Neutrophil (primary cell): ENCODE results near the gene TTLL5.

Source experiments
- H3K27ac ChIP-seq: fragments of 200-600 bp; sonication (generic); 2 replicates; pipeline ENCODE4 v1.5.1; 2016; ENCODE audit warnings: mild to moderate bottlenecking, moderate library complexity
- H3K27me3 ChIP-seq: fragments of 200-600 bp; sonication (generic); 2 replicates; pipeline ENCODE4 v1.6.0; 2016; ENCODE audit warnings: mild to moderate bottlenecking
- H3K36me3 ChIP-seq: fragments of 200-600 bp; sonication (generic); 2 replicates; pipeline ENCODE4 v1.5.1; 2017
- H3K4me1 ChIP-seq, 2 experiments: fragments of 200-600 bp in 1 of 2; sonication (generic) in 1 of 2; 1 replicate in 1 of 2; 2 replicates in 1 of 2; pipeline versions ENCODE4 v1.5.1 to v1.6.1; 2013 to 2016; ENCODE audit warnings: low read depth in 1 of 2, low read length in 1 of 2, mild to moderate bottlenecking in 1 of 2, moderate library complexity in 1 of 2; ENCODE audit not compliant: control insufficient read depth in 1 of 2, insufficient read depth in 1 of 2
- H3K4me3 ChIP-seq, 2 experiments: fragments of 200-600 bp in 1 of 2; sonication (generic) in 1 of 2; 1 replicate in 1 of 2; 2 replicates in 1 of 2; pipeline ENCODE4 v1.5.1; 2013 to 2016; ENCODE audit warnings: low read depth in 1 of 2, low read length in 1 of 2, mild to moderate bottlenecking in 1 of 2, moderate library complexity in 1 of 2
- H3K9me3 ChIP-seq: fragments of 200-600 bp; sonication (generic); 2 replicates; pipeline ENCODE4 v1.5.1; 2016
- TF ChIP-seq, protein P1 (sequence below): fragments of 200-600 bp; sonication (generic); IDR thresholded peaks from 2 replicates; pipeline ENCODE4 v1.5.1; 2016; ENCODE audit warnings: antibody characterized with exemption

Gene TTLL5

DNA sequence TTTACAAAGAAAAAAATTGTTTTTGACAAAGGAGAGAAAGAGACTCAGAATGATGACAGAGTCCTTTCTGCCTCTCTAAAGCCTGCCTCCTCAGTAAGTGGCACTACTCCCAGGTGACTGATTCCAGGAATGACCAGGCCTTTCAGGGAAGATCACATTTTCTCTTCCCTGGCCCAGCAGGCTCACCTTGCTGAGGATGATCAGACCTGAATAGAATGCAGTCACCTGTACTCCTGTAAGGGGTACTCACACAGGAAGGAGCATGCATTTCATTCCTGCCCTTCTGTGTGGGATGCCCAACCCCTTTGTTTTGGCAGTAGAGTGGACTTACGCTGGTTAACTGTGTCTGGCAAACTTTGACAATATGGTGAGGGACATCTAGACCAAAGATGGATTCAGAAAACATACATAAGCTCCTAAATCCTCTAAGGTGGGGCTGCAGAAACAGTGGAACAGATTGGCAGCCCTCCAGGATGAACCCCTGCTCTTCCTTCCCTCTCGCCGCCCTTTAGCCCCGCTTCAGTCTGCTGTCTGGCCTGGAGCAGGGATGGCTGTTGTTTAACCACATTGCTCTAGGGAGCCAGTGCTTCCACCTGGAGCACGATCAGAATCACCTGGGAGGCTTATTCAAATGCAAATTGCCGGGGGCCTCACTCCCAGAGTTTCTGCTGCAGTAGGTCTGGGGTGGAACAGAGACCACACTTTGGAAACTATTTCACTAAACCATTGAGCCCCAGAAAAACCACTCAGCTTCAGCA is 30.2 kb upstream of the TTLL5 start:
- no peaks in the 10 kb centered on the region for H3K9me3 ChIP-seq
- H3K27ac ChIP-seq, result no peak overlapping the region
- no peak overlapping the region for H3K4me3 ChIP-seq
- H3K4me1 ChIP-seq, result no peaks in the 10 kb centered on the region
- H3K27me3 ChIP-seq, result no peaks in the 10 kb centered on the region
- H3K36me3 ChIP-seq, result no peaks in the 10 kb centered on the region
- TF ChIP-seq, protein P1, sequence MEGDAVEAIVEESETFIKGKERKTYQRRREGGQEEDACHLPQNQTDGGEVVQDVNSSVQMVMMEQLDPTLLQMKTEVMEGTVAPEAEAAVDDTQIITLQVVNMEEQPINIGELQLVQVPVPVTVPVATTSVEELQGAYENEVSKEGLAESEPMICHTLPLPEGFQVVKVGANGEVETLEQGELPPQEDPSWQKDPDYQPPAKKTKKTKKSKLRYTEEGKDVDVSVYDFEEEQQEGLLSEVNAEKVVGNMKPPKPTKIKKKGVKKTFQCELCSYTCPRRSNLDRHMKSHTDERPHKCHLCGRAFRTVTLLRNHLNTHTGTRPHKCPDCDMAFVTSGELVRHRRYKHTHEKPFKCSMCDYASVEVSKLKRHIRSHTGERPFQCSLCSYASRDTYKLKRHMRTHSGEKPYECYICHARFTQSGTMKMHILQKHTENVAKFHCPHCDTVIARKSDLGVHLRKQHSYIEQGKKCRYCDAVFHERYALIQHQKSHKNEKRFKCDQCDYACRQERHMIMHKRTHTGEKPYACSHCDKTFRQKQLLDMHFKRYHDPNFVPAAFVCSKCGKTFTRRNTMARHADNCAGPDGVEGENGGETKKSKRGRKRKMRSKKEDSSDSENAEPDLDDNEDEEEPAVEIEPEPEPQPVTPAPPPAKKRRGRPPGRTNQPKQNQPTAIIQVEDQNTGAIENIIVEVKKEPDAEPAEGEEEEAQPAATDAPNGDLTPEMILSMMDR, result no peak

DNA sequence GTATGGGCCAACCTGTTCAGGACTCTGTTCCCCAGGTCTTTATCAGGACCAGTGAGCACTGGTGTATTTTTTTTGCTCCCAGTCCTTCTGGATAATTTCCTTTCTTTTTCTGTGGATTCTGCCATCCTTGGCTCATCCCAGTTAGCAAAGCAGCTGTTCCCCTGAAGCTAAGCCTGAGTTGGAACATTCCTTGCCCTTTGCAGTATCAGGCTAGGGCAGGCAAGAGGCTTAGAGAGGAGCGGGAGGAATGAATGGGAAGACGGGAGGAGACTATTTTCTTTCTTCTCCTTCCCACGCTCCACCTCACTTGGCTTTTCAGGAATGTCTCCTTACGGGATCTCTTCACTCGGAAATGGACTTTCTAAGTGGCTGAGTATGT is 29.6 kb upstream of the TTLL5 start:
- Histone ChIP-seq H3K27ac (no peak overlapping the region), H3K36me3 (no peaks in the 10 kb centered on the region), H3K4me1 (no peaks in the 10 kb centered on the region), H3K27me3 (no peaks in the 10 kb centered on the region), H3K4me3 (no peak overlapping the region), H3K9me3 (no peaks in the 10 kb centered on the region)
- TF ChIP-seq, protein P1, result no peak

DNA sequence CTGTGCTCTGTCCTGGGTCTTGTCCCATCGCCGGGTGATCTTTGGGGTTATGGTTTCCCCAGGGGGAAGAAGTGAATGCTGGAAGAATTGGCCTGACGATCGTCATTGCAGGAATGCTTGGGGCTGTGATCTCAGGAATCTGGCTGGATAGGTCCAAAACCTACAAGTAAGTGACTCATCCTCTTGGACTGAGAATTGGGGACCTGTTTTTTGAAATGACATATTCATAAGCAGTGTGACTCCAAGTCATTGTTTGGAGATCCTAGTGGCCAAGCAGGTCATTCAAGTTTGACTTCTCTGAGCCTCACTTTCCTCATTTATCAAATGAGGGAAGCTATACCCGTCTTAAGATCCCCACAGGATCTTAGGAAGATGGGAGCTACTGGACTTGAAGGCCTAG is 26.2 kb upstream of the TTLL5 start:
- H3K9me3 ChIP-seq, result no peaks in the 10 kb centered on the region
- H3K4me1 ChIP-seq, result no peaks in the 10 kb centered on the region
- no peaks in the 10 kb centered on the region for H3K36me3 ChIP-seq
- no peaks in the 10 kb centered on the region for H3K27me3 ChIP-seq
- TF ChIP-seq, protein P1, result no peak
- no peak overlapping the region for H3K4me3 ChIP-seq
- no peak overlapping the region for H3K27ac ChIP-seq

DNA sequence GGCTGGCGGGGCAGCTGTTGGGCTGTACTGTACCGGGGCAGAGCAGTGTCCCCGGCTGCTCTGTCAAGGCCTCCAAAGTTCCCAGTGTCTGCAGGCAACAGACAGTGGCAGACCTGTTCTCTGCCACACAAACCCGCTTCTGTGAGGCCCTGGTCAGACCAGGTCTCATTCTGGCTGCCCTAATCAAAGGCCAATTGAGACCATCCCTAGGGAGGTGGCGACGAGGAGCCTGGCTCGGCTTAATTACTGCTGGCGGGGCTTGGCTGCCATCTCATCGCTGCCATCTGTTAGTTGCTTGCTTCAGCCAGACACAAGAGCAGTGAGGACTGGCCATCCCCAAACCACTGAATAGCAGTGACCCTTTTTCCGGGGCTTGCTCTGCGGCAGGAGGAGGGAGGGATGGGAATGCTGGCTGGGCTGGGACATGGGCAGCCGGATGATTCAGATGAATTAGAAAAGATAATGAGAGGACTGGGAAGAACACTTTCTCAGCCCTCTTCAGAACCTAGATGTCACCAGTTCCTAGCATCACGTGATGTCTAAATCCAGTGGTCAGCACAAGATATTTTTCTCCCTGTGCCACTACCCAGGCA is 24.9 kb upstream of the TTLL5 start:
- no peak overlapping the region for H3K4me3 ChIP-seq
- no peaks in the 10 kb centered on the region for H3K36me3 ChIP-seq
- TF ChIP-seq, protein P1, result no peak
- H3K27ac ChIP-seq, result no peak overlapping the region
- H3K27me3 ChIP-seq, result no peaks in the 10 kb centered on the region
- H3K4me1 ChIP-seq, result no peaks in the 10 kb centered on the region
- H3K9me3 ChIP-seq, result no peaks in the 10 kb centered on the region

DNA sequence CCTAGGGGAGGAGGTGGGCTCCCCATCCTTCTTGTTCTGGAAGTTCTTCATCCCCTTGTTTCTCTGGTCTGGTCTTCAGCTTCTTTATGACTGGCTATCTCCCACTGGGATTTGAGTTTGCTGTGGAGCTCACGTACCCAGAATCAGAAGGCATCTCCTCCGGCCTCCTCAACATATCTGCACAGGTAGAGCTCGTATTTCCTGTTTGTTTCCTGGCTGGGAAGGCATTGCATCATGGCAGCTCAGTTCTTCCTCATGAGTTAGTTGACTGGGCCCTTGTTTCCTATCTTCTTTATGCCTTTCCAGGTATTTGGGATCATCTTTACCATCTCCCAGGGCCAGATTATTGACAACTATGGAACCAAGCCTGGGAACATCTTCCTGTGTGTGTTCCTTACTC is 20.2 kb upstream of the TTLL5 start:
- Histone ChIP-seq H3K4me1 (no peaks in the 10 kb centered on the region), H3K36me3 (no peaks in the 10 kb centered on the region), H3K27ac (no peak overlapping the region), H3K9me3 (no peaks in the 10 kb centered on the region), H3K27me3 (no peaks in the 10 kb centered on the region), H3K4me3 (no peak overlapping the region)
- TF ChIP-seq, protein P1, result no peak
